AML-193 (cell line): ENCODE data around the gene WNT8A.
"Not testable (repeated sequence)": the region's sequence is repeated elsewhere in the genome, so short reads cannot be mapped to it uniquely, and the experiment has no call there.

Experiments used
- DNase-seq, 2 experiments: peaks; one replicate each; lab custom pipeline; 2025; lab: John Stamatoyannopoulos, UW

WNT8A gene, protein sequence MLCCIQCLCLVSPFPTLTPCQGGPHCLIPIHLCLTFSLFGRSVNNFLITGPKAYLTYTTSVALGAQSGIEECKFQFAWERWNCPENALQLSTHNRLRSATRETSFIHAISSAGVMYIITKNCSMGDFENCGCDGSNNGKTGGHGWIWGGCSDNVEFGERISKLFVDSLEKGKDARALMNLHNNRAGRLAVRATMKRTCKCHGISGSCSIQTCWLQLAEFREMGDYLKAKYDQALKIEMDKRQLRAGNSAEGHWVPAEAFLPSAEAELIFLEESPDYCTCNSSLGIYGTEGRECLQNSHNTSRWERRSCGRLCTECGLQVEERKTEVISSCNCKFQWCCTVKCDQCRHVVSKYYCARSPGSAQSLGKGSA

DNA sequence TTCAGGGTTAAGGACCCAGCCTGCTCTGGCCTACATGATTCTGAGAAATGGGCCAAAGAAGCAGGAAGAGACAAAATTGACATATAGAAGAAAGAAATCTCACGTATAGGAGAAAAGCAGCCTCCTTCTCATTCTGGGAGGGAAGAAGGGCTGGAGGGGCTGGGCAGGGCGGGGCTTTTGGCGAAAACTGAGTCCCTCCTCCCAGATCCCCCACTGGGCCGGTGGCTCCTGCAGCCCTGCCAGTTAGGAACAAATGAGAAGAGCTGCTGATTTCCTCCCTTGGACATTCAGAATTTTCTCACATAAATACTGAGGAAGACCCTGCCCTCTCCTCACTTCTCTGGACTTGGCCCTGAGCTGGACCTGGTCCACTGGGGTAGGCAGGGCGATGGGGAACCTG is at the start of gene WNT8A:
Gene WNT8A, plus strand, starts transcription at position 332 of the 400 bp plus-strand sequence. CDS start 95 bp downstream, outside the sequence.
- no peak for DNase-seq

DNA sequence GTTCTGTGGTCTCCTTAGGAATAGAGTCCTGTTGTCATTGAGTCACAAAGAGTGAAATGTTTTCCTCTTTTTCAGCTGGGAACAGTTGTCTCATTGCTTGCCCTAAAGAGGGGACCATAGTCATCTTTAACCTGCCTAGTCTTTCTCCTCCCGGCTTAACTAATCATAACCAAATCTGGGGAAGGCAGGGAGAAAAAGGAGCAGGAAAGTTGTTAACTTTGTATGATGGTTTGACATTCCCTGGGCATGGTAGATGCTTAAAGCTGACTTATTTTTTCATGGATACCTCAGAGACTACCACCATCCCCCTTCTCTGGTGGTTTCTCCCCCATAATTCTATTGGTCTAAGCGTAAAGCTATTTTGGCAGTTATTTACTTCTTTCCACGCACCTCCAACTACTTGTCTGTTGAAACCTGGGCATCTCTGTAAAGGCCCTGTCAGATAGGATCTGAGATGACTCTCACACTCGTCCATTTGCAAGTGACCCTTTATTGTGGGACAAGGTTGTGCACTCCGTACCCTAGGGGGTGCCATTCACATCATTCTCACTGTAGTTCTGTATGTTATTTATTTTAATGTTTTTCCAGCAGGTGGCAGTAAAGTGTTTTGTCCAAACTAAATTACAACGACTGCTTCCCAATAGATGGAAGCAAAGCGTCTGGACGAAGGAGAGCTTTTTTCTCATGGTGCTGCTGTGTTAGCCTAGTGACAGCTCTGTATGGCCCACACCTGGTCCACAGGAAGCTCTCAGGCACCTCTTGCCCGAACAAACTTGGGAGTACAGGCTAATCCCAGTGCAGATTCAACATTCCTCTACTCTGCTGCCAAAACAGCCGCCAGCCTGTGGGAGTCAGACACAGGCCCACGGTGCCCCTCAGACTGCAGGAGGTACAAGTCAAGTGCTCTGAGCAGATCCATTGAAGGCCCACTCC is 48.0 kb upstream of the WNT8A start:
- peak; percentile 92 to 95 for DNase-seq

DNA sequence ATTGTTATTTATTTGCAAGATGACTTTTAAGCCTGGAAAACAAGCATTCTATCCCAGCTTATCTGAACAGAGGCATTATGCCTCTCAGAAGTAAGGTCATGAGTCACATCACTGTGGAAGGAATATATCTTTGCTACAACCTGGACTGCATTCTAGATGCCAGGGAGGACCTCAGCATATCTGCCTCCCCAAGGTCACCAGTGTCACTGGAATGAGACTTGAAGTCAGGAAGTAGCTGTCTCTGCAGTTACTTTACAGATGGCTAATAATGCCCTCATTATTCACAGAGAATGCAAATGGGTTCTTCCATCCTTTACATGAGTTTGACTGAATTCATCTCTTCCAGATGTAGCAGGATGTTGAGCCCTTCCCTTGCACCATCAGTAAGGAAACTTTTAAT is 46.6 kb upstream of the WNT8A start:
- no peak for DNase-seq

DNA sequence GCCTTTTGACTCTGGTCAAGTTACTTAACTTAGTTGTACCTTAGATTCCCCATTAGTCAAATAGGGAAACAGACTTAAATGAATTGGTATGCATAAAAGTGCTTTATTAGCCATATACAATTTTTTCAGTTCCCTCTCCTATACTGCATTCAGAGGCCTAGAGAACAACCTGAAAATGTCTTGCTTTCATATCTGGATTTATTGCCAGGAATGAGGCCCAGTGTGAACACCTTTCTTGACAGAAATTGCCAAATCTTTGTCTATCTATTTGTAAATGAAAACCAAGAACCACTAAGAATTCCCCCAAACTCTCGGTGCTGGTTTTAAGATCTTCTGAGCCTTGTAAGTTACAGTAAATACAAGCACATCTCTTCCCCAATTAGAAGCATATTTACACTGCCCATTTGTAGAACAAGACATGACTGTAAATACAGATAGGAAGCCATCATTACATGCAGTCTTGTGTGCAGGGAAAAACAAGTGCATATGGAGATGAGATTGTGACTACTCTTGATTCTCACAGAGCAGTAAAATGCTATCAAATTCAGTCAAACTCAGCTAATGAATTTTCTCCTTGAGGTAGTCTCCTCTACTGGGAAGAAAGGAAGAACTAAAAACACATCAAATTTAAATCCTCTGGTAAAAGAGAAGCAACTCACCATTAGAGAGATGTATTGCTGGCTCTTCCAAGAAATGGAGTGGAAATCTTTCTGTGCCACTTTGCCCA is 45.8 kb upstream of the WNT8A start:
- no peak for DNase-seq

DNA sequence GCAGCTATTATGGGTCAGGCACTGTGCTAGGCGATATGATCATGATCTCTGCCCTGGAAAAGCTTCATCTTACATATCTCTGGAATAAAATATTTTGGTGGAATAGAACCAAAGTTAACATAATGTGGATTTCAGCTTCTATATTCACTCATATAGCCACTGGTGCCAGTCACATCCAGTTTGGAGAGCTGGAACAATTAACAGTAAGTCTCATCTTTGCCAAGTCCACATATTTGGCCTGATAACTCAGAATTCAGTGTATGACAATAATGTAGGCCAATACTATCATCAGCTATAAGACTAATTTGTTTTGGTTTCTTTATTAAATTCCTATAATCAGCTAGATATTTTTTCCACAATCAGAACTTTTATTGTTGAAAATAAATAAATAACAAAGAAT is 45.0 kb upstream of the WNT8A start:
- no peak for DNase-seq

DNA sequence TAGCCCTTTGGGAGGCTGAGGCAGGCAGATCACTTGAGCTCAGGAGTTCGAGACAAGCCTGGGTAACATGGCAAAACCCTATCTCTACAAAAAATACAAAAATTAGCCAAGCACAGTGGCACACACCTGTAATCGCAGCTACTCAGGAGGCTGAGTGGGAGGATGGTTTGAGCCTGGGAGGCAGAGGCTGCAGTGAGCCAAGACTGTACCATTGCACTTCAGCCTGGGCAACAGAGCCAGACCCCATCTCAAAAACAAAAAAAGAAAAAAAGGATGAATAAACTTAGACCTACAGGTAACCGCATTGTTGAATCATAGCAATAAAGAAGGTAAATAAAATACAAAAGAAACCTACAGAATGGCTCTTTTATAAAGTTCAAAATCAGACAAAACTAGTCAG is 38.5 kb upstream of the WNT8A start:
- not testable (repeated sequence) for DNase-seq

DNA sequence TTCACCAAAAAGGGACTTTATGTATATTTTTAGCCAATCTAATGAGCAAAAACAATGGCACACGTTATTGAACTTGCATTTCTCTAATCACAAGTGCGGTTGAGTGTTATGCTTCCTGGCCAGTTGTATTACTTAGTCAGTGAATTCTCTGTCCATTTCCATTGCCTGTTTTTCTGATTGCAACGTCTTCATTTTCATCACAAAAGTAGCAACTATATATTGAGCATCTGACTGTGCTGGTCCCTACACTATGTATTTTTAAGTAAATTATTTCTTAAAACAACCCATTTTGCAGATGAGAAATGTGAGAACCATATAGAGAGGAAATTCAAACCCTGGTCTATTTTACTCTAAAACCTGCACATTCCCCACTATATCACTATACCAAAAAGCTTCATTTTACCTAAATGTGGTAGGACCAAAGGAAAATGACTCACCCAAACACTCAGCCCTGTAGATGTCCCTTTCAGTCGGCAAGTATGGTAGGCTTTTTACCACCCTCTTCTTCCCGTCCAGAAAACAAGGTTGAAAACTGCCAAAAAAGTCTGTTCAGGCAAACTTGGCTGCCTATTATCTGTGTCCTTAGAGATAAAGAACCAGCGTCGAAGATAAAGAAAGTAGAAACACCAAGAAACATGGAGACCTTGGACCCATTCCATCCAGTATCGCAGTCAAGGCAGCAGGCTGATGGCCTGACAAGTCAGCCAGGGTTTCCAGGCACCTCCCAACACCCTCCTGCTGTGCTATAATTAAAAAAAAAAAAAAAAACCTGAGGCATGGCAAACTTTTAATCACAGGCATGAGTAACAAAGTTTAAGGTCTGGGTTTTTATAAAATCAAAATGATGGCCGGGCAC is 32.2 kb upstream of the WNT8A start:
- no peak for DNase-seq

DNA sequence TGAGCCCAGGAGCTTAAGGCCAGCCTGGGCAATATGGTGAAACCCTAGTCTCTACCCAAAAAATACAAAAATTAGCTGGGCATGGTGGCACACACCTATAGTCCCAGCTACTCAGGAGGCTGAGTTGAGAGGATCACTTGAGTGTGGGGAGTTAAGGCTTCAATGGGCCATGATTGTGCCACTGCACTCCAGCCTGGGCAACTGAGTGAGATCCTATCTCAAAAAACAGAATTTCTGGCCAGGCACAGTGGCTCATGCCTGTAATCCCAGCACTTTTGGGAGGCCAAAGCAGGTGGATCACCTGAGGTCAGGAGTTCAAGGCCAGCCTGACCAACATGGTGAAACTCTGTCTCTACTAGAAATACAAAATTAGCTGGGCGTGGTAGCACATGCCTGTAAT is 31.1 kb upstream of the WNT8A start:
- not testable (repeated sequence) for DNase-seq

DNA sequence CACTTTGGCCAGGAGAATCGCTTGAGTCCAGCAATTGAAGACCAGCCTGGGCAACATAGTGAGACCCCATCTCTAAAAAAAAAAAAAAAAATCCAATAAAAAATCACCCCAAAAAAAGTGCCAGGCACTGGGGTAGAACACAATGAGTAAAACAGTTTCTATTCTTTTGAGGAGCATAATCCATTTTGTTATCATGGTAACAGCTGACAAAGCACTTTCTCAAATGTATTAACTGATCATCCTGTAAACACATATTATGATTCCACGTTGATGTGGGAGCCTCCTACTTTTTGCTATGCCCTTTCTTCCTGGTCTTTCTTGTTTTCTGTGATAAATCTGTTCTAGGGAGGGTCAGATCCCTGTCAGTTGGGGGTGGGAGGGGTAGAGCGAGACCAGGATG is 30.3 kb upstream of the WNT8A start:
- DNase-seq = no peak

DNA sequence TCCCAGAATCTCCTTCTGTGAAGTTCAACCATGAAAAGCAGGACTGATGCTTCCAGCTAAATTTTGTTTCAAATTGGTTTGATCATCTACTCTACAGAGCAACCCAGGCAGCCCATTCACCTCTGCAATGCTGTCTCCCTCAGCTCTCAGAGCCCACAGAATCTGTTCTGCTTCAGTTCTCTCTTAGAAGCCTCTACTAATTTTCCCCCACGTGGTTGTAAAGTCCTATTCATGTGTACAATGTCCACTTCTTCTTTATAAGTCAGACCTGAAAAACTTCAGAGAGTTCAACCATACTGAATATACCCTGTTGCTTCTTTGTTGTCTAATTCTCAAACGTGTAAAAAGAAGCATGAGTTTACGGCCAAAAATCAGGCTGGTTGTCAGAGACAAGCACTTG is 29.6 kb upstream of the WNT8A start:
- no peak for DNase-seq

DNA sequence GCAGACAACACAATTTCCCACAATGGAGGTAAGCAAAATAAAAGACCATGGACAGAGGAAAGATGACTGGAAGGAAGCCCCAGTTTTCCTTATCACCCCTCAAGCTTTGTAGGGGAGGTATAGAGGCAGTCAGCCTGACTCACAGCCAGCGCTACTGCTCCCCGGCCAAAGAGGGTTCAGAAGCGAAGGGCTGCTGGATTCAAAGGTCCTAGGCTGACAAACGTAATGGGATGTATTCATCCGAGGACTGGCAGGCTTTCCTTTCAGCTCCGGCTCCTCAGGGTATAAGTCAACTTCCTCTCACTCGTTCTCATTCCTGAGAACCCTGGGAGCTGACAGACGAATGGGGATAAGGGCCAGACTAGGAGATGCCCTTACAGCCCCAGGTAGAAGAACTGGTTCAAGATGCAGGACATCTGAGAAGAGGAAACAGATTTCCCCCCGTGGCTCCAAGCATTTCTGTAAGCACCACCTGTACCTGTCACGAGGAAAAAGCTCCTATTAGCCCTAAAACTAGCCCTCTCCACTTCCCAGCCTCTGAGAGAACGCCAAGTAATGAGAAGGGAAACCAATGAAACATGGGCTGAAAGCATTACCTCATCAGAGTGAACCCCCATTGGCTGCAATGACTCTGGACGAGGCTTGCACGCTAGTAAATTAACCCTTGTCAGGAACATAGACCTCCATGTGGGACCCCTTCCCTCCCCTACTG is 28.8 kb upstream of the WNT8A start:
- DNase-seq = no peak

DNA sequence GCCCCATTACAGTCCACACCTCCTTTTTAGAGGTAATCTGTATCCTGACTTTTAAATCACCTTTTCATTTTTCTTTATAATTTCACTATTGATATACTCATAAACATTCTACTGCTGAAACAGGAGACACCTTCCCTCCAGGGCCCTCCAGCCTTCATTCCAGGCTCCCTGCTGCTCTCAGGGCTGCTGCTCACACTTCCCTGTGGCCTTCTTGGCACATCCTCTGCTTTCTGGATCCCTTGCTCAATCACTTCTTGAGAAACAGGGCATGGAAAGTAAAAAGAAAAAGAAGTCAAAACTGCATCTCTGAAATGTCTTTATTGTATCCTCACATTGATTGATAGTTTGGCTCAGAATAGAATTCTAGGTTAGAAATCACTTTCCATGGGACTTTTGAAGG is 19.3 kb upstream of the WNT8A start:
- DNase-seq = no peak

DNA sequence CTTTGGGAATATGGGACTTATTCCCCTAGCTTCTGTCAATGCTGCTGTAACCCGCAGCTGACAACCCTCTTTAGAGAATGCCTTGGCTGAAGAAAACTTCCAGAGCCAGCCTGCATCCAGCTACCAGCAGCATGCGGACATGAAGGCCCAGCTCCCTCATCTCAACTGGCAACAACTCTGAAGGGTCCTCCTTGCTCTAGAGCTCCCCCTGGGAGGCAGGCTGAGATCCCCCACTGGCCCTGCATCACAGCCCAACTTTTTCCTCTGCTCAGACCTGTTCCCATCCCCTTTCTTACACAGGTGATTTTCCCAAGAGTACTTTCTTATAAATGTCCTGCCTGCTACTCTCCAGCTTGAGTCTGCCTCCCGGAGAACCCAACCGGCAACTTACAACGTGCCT is 18.7 kb upstream of the WNT8A start:
- DNase-seq = no peak

DNA sequence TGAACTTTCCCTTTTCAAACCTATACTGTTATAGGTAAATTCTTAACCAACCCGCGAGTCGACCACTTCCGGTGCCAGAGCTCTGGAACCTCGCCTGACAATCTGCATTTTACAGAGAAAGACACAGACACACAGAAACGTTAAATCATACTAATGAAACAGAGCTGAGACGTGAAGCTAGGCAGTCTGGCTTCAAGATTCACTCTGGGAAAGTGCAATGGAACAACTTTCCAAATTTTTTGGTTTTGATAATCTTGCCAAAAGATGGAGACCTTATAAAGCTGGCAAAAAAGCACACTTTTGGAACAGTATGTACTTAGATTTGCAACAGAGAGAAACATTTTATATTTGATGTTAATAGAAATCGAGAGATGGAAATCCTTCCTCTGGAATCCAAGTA is 15.9 kb upstream of the WNT8A start:
- DNase-seq = no peak

DNA sequence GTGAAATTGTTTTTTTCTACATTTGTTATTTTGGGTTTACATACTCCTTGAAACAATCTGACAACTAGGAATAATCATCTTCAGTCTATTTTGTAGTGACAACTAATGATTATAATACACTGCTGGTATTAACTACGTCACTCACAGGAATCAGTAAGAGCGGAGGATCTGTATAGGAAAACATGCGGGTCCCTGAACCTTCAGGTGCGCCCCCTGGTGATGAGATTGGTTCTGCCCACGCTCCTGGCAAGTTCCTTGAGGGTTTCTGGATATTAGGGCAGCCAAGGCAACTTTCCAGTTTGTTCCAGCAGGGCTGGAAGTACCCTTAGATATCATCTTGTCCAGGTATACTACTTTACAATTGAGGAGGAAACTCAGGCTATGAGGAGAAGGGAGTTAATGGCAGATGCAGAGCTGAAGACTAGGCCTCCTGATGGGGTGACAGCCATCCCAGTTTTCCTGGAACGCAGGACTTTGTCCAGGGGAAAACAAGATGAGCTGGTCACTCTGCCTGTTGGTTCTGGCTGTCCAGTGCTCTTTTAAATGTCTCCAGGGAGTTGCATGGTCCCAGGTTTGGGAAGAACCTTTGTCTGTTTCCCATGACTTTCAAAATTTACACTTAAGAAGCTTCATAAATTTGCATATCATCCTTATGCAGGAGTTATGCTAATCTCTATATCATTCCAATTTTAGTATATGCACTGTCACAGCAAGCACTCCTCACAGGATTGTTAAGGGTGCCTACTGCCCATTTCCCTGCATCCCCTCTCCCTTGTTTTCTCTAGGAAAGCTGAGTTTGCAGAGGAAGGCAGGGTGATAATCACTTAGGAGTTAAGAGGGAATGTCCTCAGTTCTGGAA is 14.9 kb upstream of the WNT8A start:
- DNase-seq = peak; percentile 60 to 73

DNA sequence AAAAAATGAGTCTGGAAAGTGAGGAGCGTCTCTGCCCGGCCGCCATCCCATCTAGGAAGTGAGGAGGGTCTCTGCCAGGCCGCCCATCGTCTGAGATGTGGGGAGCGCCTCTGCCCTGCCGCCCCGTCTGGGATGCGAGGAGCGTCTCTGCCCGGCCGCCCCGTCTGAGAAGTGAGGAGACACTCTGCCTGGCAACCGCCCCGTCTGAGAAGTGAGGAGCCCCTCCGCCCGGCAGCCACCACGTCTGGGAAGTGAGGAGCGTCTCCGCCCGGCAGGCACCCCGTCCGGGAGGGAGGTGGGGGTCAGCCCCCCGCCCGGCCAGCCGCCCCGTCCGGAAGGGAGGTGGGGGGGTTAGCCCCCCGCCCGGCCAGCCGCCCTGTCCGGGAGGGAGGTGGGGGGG is 13.8 kb upstream of the WNT8A start:
- not testable (repeated sequence) for DNase-seq

DNA sequence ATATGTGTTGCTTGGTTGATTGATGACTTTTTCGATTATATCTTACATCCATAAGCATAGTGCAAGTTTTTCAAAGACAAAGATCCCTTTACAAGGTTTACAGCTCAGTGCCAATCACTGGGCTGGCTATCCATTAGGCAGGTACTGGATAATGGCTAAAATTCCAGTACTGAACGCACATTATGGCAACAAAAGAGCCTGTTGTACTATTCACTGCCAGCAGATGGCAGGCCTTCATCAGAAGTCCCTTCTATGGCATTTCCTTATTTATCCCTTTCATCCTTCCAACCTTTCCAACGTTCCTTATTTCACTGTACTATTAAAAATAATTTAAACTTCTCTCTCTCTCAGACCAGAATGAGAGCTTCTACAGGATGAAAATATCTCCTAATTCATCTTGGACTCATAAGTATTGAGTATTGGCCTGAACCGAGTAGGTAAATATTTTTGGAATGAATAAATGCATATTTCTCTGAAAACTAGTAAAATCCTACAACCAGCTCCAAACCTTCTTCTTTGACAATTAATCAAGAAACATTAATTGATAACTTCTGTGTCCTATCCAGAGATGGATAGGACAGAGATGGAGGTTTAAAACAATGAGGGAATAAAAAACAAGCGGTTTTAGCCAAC is 6.7 kb upstream of the WNT8A start:
- DNase-seq = peak; percentile 22 to 47

DNA sequence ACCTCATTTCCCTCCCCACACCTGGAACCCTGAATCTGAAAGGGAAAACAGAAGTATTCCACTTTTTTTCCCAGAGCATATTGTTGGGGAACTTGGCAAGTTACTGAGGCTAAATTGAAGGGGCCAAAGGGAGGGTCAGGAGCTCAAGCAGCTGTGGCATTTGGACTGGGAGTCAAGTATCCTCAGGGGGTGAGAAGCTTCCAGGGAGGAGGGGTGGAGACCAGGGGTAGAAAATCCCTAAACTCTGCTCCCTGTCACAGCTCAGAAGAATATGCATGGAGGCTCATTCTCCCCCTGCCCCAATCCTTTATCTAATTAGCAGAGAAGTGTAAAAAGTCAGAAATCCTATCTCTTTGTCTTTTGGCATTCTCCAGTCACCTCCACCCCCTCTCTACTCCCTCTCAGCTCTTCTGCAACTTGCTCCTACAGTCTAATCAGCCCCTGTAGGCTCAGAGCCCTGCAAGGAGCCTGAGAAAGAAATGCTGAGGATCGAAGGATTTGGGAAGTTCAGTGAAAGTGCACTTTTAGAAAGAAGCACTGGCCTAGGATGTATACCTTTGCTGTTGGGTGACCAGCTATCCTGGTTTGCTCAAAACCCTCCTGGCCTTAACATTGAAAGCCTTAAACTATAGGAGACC is 5.7 kb upstream of the WNT8A start:
- no peak for DNase-seq

DNA sequence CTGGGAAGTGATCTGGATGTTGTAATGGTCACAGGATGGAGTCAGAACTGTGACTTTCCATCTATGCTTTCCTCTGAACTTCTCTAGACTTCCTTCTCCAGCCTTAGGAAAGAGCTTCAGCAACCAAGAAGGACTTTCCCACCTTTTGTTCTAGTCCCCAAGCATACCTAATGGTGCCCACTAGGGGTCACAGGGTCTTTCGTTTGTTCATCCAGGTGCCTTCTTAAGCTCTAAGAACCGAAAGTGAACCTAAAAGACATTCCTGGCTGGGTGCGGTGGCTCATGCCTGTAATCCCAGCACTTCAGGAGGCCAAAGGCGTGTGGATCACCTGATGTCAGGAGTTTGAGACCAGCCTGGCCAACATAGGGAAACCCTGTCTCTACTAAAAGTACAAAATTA is 1.8 kb upstream of the WNT8A start:
- no peak for DNase-seq
